Natural killer cell (primary cell): ENCODE data around the gene KLHDC8A. TPM values are rescaled to one million over a fixed set of nuclear protein-coding genes. Genes with fewer than 3 reads are reported as not detected.

Experiments
- ATAC-seq, 3 donors: fragments of 150-1000 bp in 2 of 3; fragments of 200-7000 bp in 1 of 3; cut with Tn5 transposase; 1 replicate in 1 of 3; 2 replicates in 2 of 3; pipeline ENCODE4 v1.10.0; 2021; ENCODE audit warnings: mild to moderate bottlenecking in 2 of 3, moderate library complexity in 2 of 3
- DNase-seq, 2 donors: peaks; one replicate each; pipeline versions ENCODE4 v3.0.0 to v3.0.0-alpha.2; 2013 to 2021; ENCODE audit warnings: mixed read lengths in 1 of 2
- H3K27ac ChIP-seq: one replicate; pipeline ENCODE4 v1.5.1; 2013; ENCODE audit warnings: mild to moderate bottlenecking, low read length
- H3K27me3 ChIP-seq: one replicate; pipeline ENCODE4 v1.6.1; 2013; ENCODE audit warnings: low read length; ENCODE audit not compliant: control insufficient read depth, insufficient read depth
- H3K36me3 ChIP-seq: one replicate; pipeline ENCODE4 v1.6.1; 2013; ENCODE audit warnings: low read length; ENCODE audit not compliant: control insufficient read depth, insufficient read depth
- H3K4me1 ChIP-seq: one replicate; pipeline ENCODE4 v1.6.1; 2013; ENCODE audit warnings: low read length; ENCODE audit not compliant: control insufficient read depth, insufficient read depth
- H3K4me3 ChIP-seq: one replicate; pipeline ENCODE4 v1.5.1; 2013; ENCODE audit warnings: low read length
- H3K9me3 ChIP-seq: one replicate; pipeline ENCODE4 v1.6.1; 2013; ENCODE audit warnings: low read length; ENCODE audit not compliant: control insufficient read depth, insufficient read depth
- H3K27ac Mint-ChIP-seq, 2 donors: one replicate each; pipeline ENCODE4 v1.8.0; 2022; ENCODE audit warnings: mild to moderate bottlenecking in 2 of 2, mixed read lengths in 2 of 2, moderate library complexity in 1 of 2
- H3K27me3 Mint-ChIP-seq, 2 donors: one replicate each; pipeline ENCODE4 v1.8.0; 2022; ENCODE audit warnings: low read depth in 2 of 2, mixed read lengths in 2 of 2
- H3K36me3 Mint-ChIP-seq: one replicate; pipeline ENCODE4 v1.8.0; 2022; ENCODE audit warnings: mixed read lengths
- H3K4me1 Mint-ChIP-seq, 2 donors: one replicate each; pipeline ENCODE4 v1.8.0; 2022; ENCODE audit warnings: mixed read lengths in 2 of 2
- H3K4me3 Mint-ChIP-seq: one replicate; pipeline ENCODE4 v1.8.0; 2022; ENCODE audit warnings: mild to moderate bottlenecking, moderate library complexity, mixed read lengths
- H3K9me3 Mint-ChIP-seq, 2 donors: one replicate each; pipeline ENCODE4 v1.8.0; 2022; ENCODE audit warnings: mixed read lengths in 2 of 2
- WGBS: methylation state at CpG from one replicate; pipeline ENCODE4 v1.1.7; 2013; ENCODE audit warnings: missing lambda C conversion rate; ENCODE audit not compliant: insufficient coverage; 5-methylcytosine and 5-hydroxymethylcytosine counted together
- intact Hi-C: fragments of 100-400 bp; cut with micrococcal nuclease; formaldehyde crosslinking; loops from one replicate; pipeline ENCODE4 v1.14.2; 2022
- total RNA-seq, 4 donors: library from RNA; stranded (reverse); fragments of 120-200 nt in 1 of 4; gene quantifications; one replicate each; pipeline versions ENCODE4 v1.2.3 to v1.2.4, GENCODE V29; 2013 to 2022
- TF ChIP-seq, protein P1 (sequence below): fragments of 200-600 bp; IDR thresholded peaks from one replicate; pipeline ENCODE4 v1.8.0; 2022; ENCODE audit warnings: antibody characterized with exemption

The KLHDC8A gene
- total RNA-seq, 3 donors from 2014 or later (not counting 1 experiment from before 2014, with no cell fraction given), result not detected

DNA sequence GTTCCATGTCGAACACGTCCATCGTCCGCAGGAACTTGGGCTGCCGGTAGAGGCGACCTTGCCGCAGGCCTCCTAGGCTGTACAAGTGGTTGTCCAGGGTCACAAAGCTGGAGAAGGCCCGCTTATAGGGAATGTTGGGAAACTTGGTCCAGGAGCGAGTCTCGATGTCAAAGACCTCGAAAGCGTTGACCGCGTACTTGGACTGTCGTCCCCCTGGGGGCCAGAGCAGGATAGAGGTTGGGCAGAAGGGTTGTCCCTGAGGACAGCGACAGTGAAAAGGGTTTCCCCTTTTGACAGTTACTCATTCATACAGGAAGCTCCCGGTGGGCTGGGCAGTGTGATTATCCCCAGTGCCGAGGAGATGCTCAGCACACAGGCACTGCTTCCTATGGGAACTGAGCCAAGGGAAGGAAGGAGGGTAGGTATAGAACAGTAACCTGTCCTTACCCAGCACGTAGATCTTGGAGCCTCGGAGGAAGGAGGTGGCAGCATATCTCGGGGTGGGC lies 17.5 kb downstream of the KLHDC8A start:
- H3K4me1 ChIP-seq, result peaks cover 12% of the 10 kb centered on the region
- ATAC-seq (no peak), DNase-seq (no peak)
- Mint-ChIP-seq H3K27ac (no peak overlapping the region), H3K4me3 (no peak overlapping the region), H3K36me3 (no peaks in the 10 kb centered on the region), H3K4me1 (peaks cover 2 to 11% of the 10 kb centered on the region in 2 donors), H3K27me3 (peaks cover 20 to 21% of the 10 kb centered on the region in 2 donors), H3K9me3 (no peaks in the 10 kb centered on the region)
- no peaks in the 10 kb centered on the region for H3K36me3 ChIP-seq
- no peaks in the 10 kb centered on the region for H3K9me3 ChIP-seq
- H3K4me3 ChIP-seq, result no peak overlapping the region
- TF ChIP-seq, protein P1, sequence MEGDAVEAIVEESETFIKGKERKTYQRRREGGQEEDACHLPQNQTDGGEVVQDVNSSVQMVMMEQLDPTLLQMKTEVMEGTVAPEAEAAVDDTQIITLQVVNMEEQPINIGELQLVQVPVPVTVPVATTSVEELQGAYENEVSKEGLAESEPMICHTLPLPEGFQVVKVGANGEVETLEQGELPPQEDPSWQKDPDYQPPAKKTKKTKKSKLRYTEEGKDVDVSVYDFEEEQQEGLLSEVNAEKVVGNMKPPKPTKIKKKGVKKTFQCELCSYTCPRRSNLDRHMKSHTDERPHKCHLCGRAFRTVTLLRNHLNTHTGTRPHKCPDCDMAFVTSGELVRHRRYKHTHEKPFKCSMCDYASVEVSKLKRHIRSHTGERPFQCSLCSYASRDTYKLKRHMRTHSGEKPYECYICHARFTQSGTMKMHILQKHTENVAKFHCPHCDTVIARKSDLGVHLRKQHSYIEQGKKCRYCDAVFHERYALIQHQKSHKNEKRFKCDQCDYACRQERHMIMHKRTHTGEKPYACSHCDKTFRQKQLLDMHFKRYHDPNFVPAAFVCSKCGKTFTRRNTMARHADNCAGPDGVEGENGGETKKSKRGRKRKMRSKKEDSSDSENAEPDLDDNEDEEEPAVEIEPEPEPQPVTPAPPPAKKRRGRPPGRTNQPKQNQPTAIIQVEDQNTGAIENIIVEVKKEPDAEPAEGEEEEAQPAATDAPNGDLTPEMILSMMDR, result no peak
- H3K27me3 ChIP-seq, result peaks cover 10% of the 10 kb centered on the region
- H3K27ac ChIP-seq, result no peak overlapping the region
- intact Hi-C loops, result no loop called here
- WGBS, result 84% methylated on average over 21 of the region's 21 CpGs

DNA sequence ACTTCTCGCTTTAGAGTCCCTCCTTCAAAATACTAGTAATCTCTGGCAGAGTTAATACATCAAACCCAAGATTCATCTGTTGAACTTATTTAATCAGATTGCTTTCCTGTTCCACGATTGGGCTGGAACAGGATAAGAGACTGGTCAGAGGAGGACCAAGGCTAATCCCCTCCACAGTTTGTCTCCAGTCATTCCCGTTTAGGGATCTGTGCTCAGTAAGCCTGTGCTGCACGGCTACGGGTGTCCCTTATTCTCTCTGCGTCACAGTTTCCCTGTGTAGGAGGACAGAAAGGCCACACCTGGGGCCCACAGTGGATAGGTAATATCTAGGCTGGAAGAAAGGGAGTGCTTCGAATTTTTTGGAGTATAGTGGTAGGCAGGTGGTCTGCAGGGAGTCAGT lies 18.7 kb downstream of the KLHDC8A start:
- no peak for DNase-seq
- TF ChIP-seq, protein P1, result no peak
- Histone ChIP-seq H3K27ac (no peak overlapping the region), H3K27me3 (peaks cover 3% of the 10 kb centered on the region), H3K36me3 (no peaks in the 10 kb centered on the region), H3K4me1 (no peaks in the 10 kb centered on the region), H3K4me3 (no peak overlapping the region), H3K9me3 (no peaks in the 10 kb centered on the region)
- no peaks in the 10 kb centered on the region for H3K36me3 Mint-ChIP-seq
- intact Hi-C loops, result no loop called here
- H3K9me3 Mint-ChIP-seq, result no peaks in the 10 kb centered on the region
- H3K27ac Mint-ChIP-seq, result no peak overlapping the region
- WGBS, result 81% methylated on average over 7 of the region's 7 CpGs
- no peak for ATAC-seq
- peaks cover 18 to 19% of the 10 kb centered on the region in 2 donors for H3K27me3 Mint-ChIP-seq
- no peak overlapping the region for H3K4me3 Mint-ChIP-seq
- H3K4me1 Mint-ChIP-seq, result peaks cover 0 to 5% of the 10 kb centered on the region in 2 donors

DNA sequence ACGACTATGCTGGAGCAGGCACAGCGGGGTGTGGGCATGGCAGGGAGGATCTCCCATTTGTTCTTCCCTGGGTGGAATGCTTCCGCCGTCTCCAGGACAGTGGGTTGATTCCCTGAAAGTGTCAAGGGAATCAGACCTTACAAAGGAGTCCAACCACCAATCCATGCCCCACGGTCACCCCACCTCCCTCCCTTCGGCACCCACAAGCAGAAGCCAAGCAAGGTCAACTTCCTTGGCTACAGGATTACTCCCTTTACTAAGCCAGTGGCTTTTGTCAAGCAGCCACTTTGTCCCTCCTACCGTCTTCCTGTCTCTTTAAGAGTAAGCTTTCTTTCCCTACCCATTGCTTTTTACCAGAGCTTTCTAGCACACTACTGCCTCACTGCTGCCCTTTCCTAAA lies 19.2 kb downstream of the KLHDC8A start:
- H3K36me3 ChIP-seq, result no peaks in the 10 kb centered on the region
- TF ChIP-seq, protein P1, result no peak
- no peaks in the 10 kb centered on the region for H3K4me1 ChIP-seq
- no peak overlapping the region for H3K4me3 ChIP-seq
- intact Hi-C loops, result no loop called here
- H3K27ac Mint-ChIP-seq, result no peak overlapping the region
- whole genome bisulfite sequencing, result 87% methylated on average over 7 of the region's 7 CpGs
- H3K9me3 Mint-ChIP-seq, result no peaks in the 10 kb centered on the region
- H3K4me1 Mint-ChIP-seq, result peaks cover 0 to 1% of the 10 kb centered on the region in 2 donors
- DNase-seq, result no peak
- H3K27me3 Mint-ChIP-seq, result peaks cover 13 to 15% of the 10 kb centered on the region in 2 donors
- no peaks in the 10 kb centered on the region for H3K36me3 Mint-ChIP-seq
- no peaks in the 10 kb centered on the region for H3K27me3 ChIP-seq
- no peak for ATAC-seq
- no peaks in the 10 kb centered on the region for H3K9me3 ChIP-seq
- H3K27ac ChIP-seq, result no peak overlapping the region
- no peak overlapping the region for H3K4me3 Mint-ChIP-seq

DNA sequence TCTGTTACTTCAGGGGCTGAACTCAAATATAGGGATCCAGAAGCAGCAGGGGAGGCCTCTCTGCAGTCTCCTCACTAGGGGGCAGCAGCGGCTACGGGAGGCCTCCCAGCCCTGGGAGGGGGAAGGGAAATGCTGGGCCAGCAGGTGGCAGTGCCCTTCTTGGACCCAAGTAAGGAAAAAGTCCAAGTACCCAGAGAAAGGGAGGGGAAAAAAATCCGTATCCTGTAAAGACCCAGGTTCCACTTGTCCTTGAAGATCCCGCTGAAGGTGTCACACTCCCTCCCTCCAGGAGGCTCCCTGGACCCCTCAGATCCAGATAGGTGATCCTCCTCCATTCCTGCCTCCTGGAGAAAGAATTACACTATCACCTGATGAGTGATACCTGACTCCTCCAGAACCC lies 21.0 kb downstream of the KLHDC8A start:
- intact Hi-C loops, result loop anchor here (1.0 kb wide), 1 partner anchor 189 kb away; no protein-coding TSS in a partner anchor
- no peaks in the 10 kb centered on the region for H3K4me1 ChIP-seq
- H3K27ac ChIP-seq, result no peak overlapping the region
- H3K36me3 ChIP-seq, result no peaks in the 10 kb centered on the region
- DNase-seq (peak; percentile 60 to 87), ATAC-seq (peak; percentile 74 to 98 (median 97))
- no peaks in the 10 kb centered on the region for H3K36me3 Mint-ChIP-seq
- no peaks in the 10 kb centered on the region for H3K27me3 ChIP-seq
- no peak overlapping the region for H3K27ac Mint-ChIP-seq
- no peaks in the 10 kb centered on the region for H3K4me1 Mint-ChIP-seq
- no peak overlapping the region for H3K4me3 ChIP-seq
- no peak overlapping the region for H3K4me3 Mint-ChIP-seq
- H3K27me3 Mint-ChIP-seq, result peaks cover 0 to 5% of the 10 kb centered on the region in 2 donors
- H3K9me3 ChIP-seq, result no peaks in the 10 kb centered on the region
- no peaks in the 10 kb centered on the region for H3K9me3 Mint-ChIP-seq
- WGBS, result 4% methylated on average over 4 of the region's 4 CpGs
- TF ChIP-seq, protein P1, result peak; percentile 86
